Neural cell (in vitro differentiated cells): Measurements from ENCODE around the gene RANBP1. TPM values are rescaled to one million over a fixed set of nuclear protein-coding genes. Genes with fewer than 3 reads are reported as not detected.

Source experiments
- H2AFZ ChIP-seq: fragments of 200-600, 300-800 bp; sonication (generic), shearing (Covaris generic); 2 replicates; pipeline ENCODE4 v1.6.0; 2014; ENCODE audit warnings: low read depth, mild to moderate bottlenecking, antibody characterized with exemption, low read length, moderate library complexity
- H3F3A ChIP-seq: fragments of 200-600 bp; shearing (Covaris generic); 2 replicates; pipeline ENCODE4 v1.6.1; 2016; ENCODE audit warnings: mild to moderate bottlenecking, moderate library complexity, mixed read lengths, antibody characterized with exemption, low read length; ENCODE audit not compliant: insufficient read depth, poor library complexity, severe bottlenecking
- H3K27ac ChIP-seq: fragments of 200-600, 300-800 bp; sonication (generic), shearing (Covaris generic); 2 replicates; pipeline ENCODE4 v1.5.1; 2014; ENCODE audit warnings: mild to moderate bottlenecking, low read length, moderate library complexity
- H3K27me3 ChIP-seq: fragments of 300-800, 200-600 bp; sonication (generic), shearing (Covaris generic); 2 replicates; pipeline ENCODE4 v1.6.0; 2014; ENCODE audit warnings: mild to moderate bottlenecking, low read depth, low read length, moderate library complexity; ENCODE audit not compliant: insufficient read depth
- H3K36me3 ChIP-seq: fragments of 300-800, 200-600 bp; sonication (generic), shearing (Covaris generic); 2 replicates; pipeline ENCODE4 v1.5.1; 2014; ENCODE audit warnings: mild to moderate bottlenecking, antibody characterized with exemption, low read length, moderate library complexity; ENCODE audit not compliant: insufficient read depth
- H3K4me2 ChIP-seq: fragments of 300-800, 200-600 bp; sonication (generic), shearing (Covaris generic); 2 replicates; pipeline ENCODE4 v1.6.0; 2014; ENCODE audit warnings: mild to moderate bottlenecking, low read length
- H3K4me3 ChIP-seq: fragments of 300-800, 200-600 bp; sonication (generic), shearing (Covaris generic); 2 replicates; pipeline ENCODE4 v1.5.1; 2014; ENCODE audit warnings: mild to moderate bottlenecking, low read length, moderate library complexity
- H3K79me2 ChIP-seq: fragments of 200-600 bp; shearing (Covaris generic); replicated peaks from 2 replicates; pipeline ENCODE4 v1.6.0; 2014; ENCODE audit warnings: mild to moderate bottlenecking, low read length, moderate library complexity; ENCODE audit not compliant: insufficient read depth
- H3K9ac ChIP-seq: fragments of 300-800, 200-600 bp; sonication (generic), shearing (Covaris generic); 2 replicates; pipeline ENCODE4 v1.6.1; 2016; ENCODE audit warnings: mild to moderate bottlenecking, low read length, mixed read lengths
- H3K9me2 ChIP-seq: fragments of 200-600 bp; shearing (Covaris generic); 2 replicates; pipeline ENCODE4 v1.6.1; 2016; ENCODE audit warnings: mild to moderate bottlenecking, low read length, mixed read lengths; ENCODE audit not compliant: insufficient read depth
- H3K9me3 ChIP-seq: fragments of 200-600, 300-800 bp; sonication (generic), shearing (Covaris generic); 2 replicates; pipeline ENCODE4 v1.6.1; 2016; ENCODE audit warnings: mild to moderate bottlenecking, mixed run types, low read length, moderate library complexity, mixed read lengths
- H4K20me1 ChIP-seq: fragments of 200-600 bp; shearing (Covaris generic); 2 replicates; pipeline ENCODE4 v1.6.1; 2016; ENCODE audit warnings: mild to moderate bottlenecking, mixed run types; ENCODE audit not compliant: insufficient read depth
- CTCF ChIP-seq: fragments of 450-650 bp; IDR thresholded peaks from 2 replicates; pipeline ENCODE4 v1.5.1; 2014; ENCODE audit warnings: antibody characterized with exemption, mild to moderate bottlenecking, moderate library complexity; ENCODE audit not compliant: poor library complexity, severe bottlenecking
- EP300 ChIP-seq: fragments of 450-650 bp; conservative IDR thresholded peaks from 2 replicates; pipeline ENCODE4 v1.6.1; 2014; ENCODE audit warnings: antibody characterized with exemption, mild to moderate bottlenecking, moderate library complexity; ENCODE audit not compliant: poor library complexity, severe bottlenecking
- EZH2 ChIP-seq: fragments of 200-600, 300-800 bp; shearing (Covaris generic), sonication (generic); IDR thresholded peaks from 2 replicates; pipeline ENCODE4 v1.6.1; 2014; ENCODE audit warnings: antibody characterized with exemption, low read length, borderline replicate concordance, mild to moderate bottlenecking; ENCODE audit not compliant: insufficient read depth, poor library complexity, severe bottlenecking
- MXI1 ChIP-seq: fragments of 450-650 bp; conservative IDR thresholded peaks from 2 replicates; pipeline ENCODE4 v1.6.1; 2014; ENCODE audit warnings: antibody characterized with exemption, mild to moderate bottlenecking; ENCODE audit not compliant: poor library complexity, severe bottlenecking
- POLR2AphosphoS5 ChIP-seq: IDR thresholded peaks from 2 replicates; pipeline ENCODE4 v1.6.1; 2012
- RAD21 ChIP-seq: fragments of 450-650 bp; conservative IDR thresholded peaks from 2 replicates; pipeline ENCODE4 v1.6.1; 2014; ENCODE audit warnings: antibody characterized with exemption, mild to moderate bottlenecking, moderate library complexity
- REST ChIP-seq: IDR thresholded peaks from 2 replicates; pipeline ENCODE4 v1.6.1; 2012; ENCODE audit warnings: borderline replicate concordance
- SMC3 ChIP-seq: fragments of 450-650 bp; conservative IDR thresholded peaks from 2 replicates; pipeline ENCODE4 v1.6.1; 2014; ENCODE audit warnings: antibody characterized with exemption, mild to moderate bottlenecking, moderate library complexity; ENCODE audit not compliant: poor library complexity
- TAF1 ChIP-seq: IDR thresholded peaks from 2 replicates; pipeline ENCODE4 v1.6.1; 2012; ENCODE audit warnings: low read depth
- polyA plus RNA-seq: library from polyadenylated mRNA; depleted of rRNA; stranded (reverse); fragments of >200 nt; gene quantifications from 2 replicates; pipeline ENCODE4 v1.2.3, GENCODE V29; 2014

The RANBP1 gene
- polyA plus RNA-seq, 1 donor from 2014 or later: 360 TPM

GRCh38 chr22:20125201-20126174 is 9.6 kb downstream of the RANBP1 start:
- Histone ChIP-seq H3K4me2 (no peak overlapping the region), H3K27me3 (no peaks in the 10 kb centered on the region), H3K27ac (no peak overlapping the region), H3K4me3 (no peak overlapping the region), H3K79me2 (peaks cover 4% of the 10 kb centered on the region), H3F3A (no peaks in the 10 kb centered on the region), H4K20me1 (no peaks in the 10 kb centered on the region), H3K9ac (no peak overlapping the region), H2AFZ (no peak overlapping the region), H3K36me3 (no peaks in the 10 kb centered on the region), H3K9me3 (no peaks in the 10 kb centered on the region), H3K9me2 (no peaks in the 10 kb centered on the region)
- TF ChIP-seq TAF1 (no peak), SMC3 (no peak), RAD21 (no peak), CTCF (no peak), POLR2AphosphoS5 (no peak), EP300 (no peak), REST (no peak), EZH2 (no peak), MXI1 (no peak)

GRCh38 chr22:20126284-20127029 is 10.6 kb downstream of the RANBP1 start:
- no peaks in the 10 kb centered on the region for H4K20me1 ChIP-seq
- H3K36me3 ChIP-seq: no peaks in the 10 kb centered on the region
- H3K27ac ChIP-seq: no peak overlapping the region
- no peak for TF ChIP-seq MXI1
- TF ChIP-seq POLR2AphosphoS5: no peak
- no peak for TF ChIP-seq TAF1
- TF ChIP-seq RAD21: no peak
- no peak for TF ChIP-seq EP300
- TF ChIP-seq REST: no peak
- no peak for TF ChIP-seq CTCF
- no peak for TF ChIP-seq SMC3
- no peak for TF ChIP-seq EZH2
- H3K4me3 ChIP-seq: no peak overlapping the region
- peaks cover 4% of the 10 kb centered on the region for H3K79me2 ChIP-seq
- H3K9me2 ChIP-seq: no peaks in the 10 kb centered on the region
- no peak overlapping the region for H2AFZ ChIP-seq
- no peaks in the 10 kb centered on the region for H3F3A ChIP-seq
- H3K9me3 ChIP-seq: no peaks in the 10 kb centered on the region
- H3K27me3 ChIP-seq: no peaks in the 10 kb centered on the region
- H3K4me2 ChIP-seq: no peak overlapping the region
- H3K9ac ChIP-seq: no peak overlapping the region
